ENCODE measurements around the gene KRT80.

- TF ChIP-seq POLR2A (IDR thresholded peaks at IDR 0.05) = no peak
- no peak for TF ChIP-seq CTCF (IDR thresholded peaks at IDR 0.05)
Measured at GRCh38 chr12:52182384-52182783, 9.4 kb downstream of the KRT80 start.
